K562 (cell line): ENCODE data around the gene ZNF774. TPM values are rescaled to one million over a fixed set of nuclear protein-coding genes. Genes with fewer than 3 reads are reported as not detected.

Experiments
- CEBPB ChIP-seq: fragments of 450-650 bp; IDR thresholded peaks from 2 replicates; pipeline ENCODE4 v1.6.1; 2016; ENCODE audit warnings: missing genetic modification characterization, missing compliant biosample characterization
- CTBP1 ChIP-seq: fragments of 450-650 bp; IDR thresholded peaks from 2 replicates; pipeline ENCODE4 v1.6.1; 2016; ENCODE audit warnings: borderline replicate concordance
- E2F6 ChIP-seq, 2 experiments: IDR thresholded peaks; 2 replicates each; pipeline ENCODE4 v1.6.1; 2011; ENCODE audit warnings: borderline replicate concordance in 1 of 2, control low read depth in 1 of 2, low read depth in 1 of 2, low read length in 1 of 2, mild to moderate bottlenecking in 1 of 2, mixed read lengths in 1 of 2, moderate library complexity in 1 of 2; ENCODE audit not compliant: insufficient read depth in 1 of 2, insufficient read length in 1 of 2, poor library complexity in 1 of 2, severe bottlenecking in 1 of 2; ENCODE audit errors: extremely low read depth in 1 of 2
- GMEB1 ChIP-seq: fragments of 250-450 bp; sonication (Bioruptor Pico); IDR thresholded peaks from 2 replicates; pipeline ENCODE4 v1.4.0; 2020; ENCODE audit warnings: mild to moderate bottlenecking
- HDAC3 ChIP-seq: fragments of 450-650 bp; IDR thresholded peaks from 2 replicates; pipeline ENCODE4 v1.6.1; 2018; ENCODE audit warnings: borderline replicate concordance, mild to moderate bottlenecking, moderate library complexity; ENCODE audit not compliant: partially characterized antibody
- ILF3 ChIP-seq: fragments of 450-650 bp; IDR thresholded peaks from 2 replicates; pipeline ENCODE4 v1.6.1; 2018; ENCODE audit warnings: antibody characterized with exemption, mild to moderate bottlenecking, moderate library complexity, borderline replicate concordance
- KLF16 ChIP-seq: IDR thresholded peaks from 2 replicates; pipeline ENCODE4 v1.6.1; 2016; ENCODE audit warnings: antibody characterized with exemption
- MBD2 ChIP-seq: sonication (generic); IDR thresholded peaks from 2 replicates; pipeline ENCODE4 v1.6.1; 2016; ENCODE audit warnings: low read depth, borderline replicate concordance
- PRPF4 ChIP-seq: fragments of 200-400 bp; formaldehyde crosslinking; IDR thresholded peaks from one replicate; pipeline ENCODE4 v1.6.1; 2017; ENCODE audit warnings: low read length, low read depth, mild to moderate bottlenecking; ENCODE audit not compliant: insufficient read depth, poor library complexity, severe bottlenecking
- SMARCA4 ChIP-seq: fragments of 450-650 bp; IDR thresholded peaks from 2 replicates; pipeline ENCODE4 v1.6.1; 2016
- ZBTB11 ChIP-seq, 3 experiments: fragments of 200-800 bp in 1 of 3; fragments of 250-450 bp in 1 of 3; fragments of 450-650 bp in 1 of 3; sonication (Bioruptor Pico) in 1 of 3; sonication (Bioruptor generic) in 1 of 3; formaldehyde crosslinking in 1 of 3; IDR thresholded peaks; 2 replicates each; pipeline versions ENCODE4 v1.6.1 to v1.8.0; 2016 to 2022; ENCODE audit warnings: mild to moderate bottlenecking in 2 of 3, missing genetic modification characterization in 2 of 3, missing compliant biosample characterization in 1 of 3, moderate library complexity in 1 of 3
- ZNF146 ChIP-seq: IDR thresholded peaks from one replicate; pipeline ENCODE4 v1.6.1; 2018; ENCODE audit warnings: missing compliant biosample characterization; ENCODE audit not compliant: unreplicated experiment
- polyA plus RNA-seq, 8 experiments: library from polyadenylated mRNA; depleted of rRNA in 4 of 8; stranded (reverse) in 5 of 8; unstranded in 3 of 8; fragments of >200 nt; fragmentation: Nextera tagmentation in 2 of 8; fragmentation: Illumina TruSeq in 1 of 8; extraction: Ambion mirVana in 2 of 8; extraction: Trizol in 1 of 8; gene quantifications; 2 replicates each; pipeline versions ENCODE4 v1.2.1 to v1.2.3, GENCODE V29; 2011 to 2014; ENCODE audit warnings: inconsistent platforms in 1 of 8, missing spikeins in 1 of 8
- total RNA-seq, 7 experiments: library from RNA; depleted of rRNA in 6 of 7; stranded (reverse); fragments of >200 nt in 6 of 7; fragmentation: Illumina TruSeq in 2 of 7; extraction: Trizol in 2 of 7; gene quantifications; 2 replicates each; pipeline versions ENCODE4 v1.2.1 to v1.2.3, GENCODE V29; 2011 to 2021; ENCODE audit warnings: low replicate concordance in 1 of 7
- TF ChIP-seq, protein P1 (sequence below): sonication (generic); formaldehyde crosslinking; IDR thresholded peaks from 2 replicates; pipeline ENCODE4 v1.8.0; 2022; ENCODE audit warnings: mild to moderate bottlenecking, missing genetic modification reagents

Gene ZNF774
- total and polyA plus RNA-seq, 9 of the 15 experiments (the other 6 are each of a cell fraction or from before 2014, with no cell fraction given) = 0.32 to 2.0 (median 1.2) TPM

- TF ChIP-seq HDAC3 = no peak
- TF ChIP-seq, protein P1, sequence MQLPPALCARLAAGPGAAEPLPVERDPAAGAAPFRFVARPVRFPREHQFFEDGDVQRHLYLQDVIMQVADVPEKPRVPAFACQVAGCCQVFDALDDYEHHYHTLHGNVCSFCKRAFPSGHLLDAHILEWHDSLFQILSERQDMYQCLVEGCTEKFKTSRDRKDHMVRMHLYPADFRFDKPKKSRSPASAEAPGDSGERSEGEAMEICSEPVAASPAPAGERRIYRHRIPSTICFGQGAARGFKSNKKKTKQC (CRISPR knock-in tag) = no peak
- TF ChIP-seq ZNF146 = no peak
- no peak for TF ChIP-seq CEBPB (tag)
- no peak for TF ChIP-seq PRPF4
- TF ChIP-seq E2F6 (IDR thresholded peaks at IDR 0.05; ENCODE audit: borderline replicate concordance in 1 of 2, extremely low read depth in 1 of 2, insufficient read depth in 1 of 2, insufficient read length in 1 of 2, low read depth in 1 of 2, low read length in 1 of 2, poor library complexity in 1 of 2, severe bottlenecking in 1 of 2) = no peak
- no peak; the same call in 1 of the 2 replicates for TF ChIP-seq CTBP1
- no peak; the same call in 1 of the 2 replicates for TF ChIP-seq SMARCA4
- TF ChIP-seq MBD2 = no peak
- TF ChIP-seq ILF3 = no peak
- TF ChIP-seq ZBTB11 (CRISPR knock-in tag; IDR thresholded peaks at IDR 0.05) = no peak
- TF ChIP-seq GMEB1 = no peak
- TF ChIP-seq KLF16 = no peak
Measured at GRCh38 chr15:90388462-90389380, 36.6 kb downstream of the ZNF774 start (continued).
